HG03103 (cell line): ENCODE measurements around the gene CTSO.
"Not testable (repeated sequence)": the region's sequence is repeated elsewhere in the genome, so short reads cannot be mapped to it uniquely, and the experiment has no call there.

Experiments used
- ATAC-seq: cut with Tn5 transposase; IDR thresholded peaks from one replicate; pipeline ENCODE4 v1.9.1; 2021; ENCODE audit warnings: low read depth; ENCODE audit not compliant: unreplicated experiment

The CTSO gene

DNA sequence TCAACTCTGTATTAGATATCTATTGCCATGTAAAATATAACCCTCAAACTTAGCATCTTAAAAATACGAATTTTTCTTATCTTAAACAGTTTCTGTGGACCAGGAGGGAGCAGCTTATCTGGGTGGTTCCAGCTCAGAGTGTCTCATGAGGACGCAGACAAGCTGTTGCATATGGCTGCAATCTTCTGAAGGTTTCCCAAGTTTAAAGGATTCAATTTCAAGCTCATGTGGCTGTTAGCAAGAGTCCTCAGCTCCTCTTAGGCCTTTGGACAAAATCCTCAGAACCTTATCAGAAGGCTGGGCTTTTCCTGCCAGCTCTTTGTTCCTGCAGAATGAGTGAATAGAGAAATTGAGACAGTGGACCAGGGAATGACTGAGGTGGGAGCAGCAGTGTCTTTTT, 2.8 kb upstream of the CTSO start:
- no peak for ATAC-seq

DNA sequence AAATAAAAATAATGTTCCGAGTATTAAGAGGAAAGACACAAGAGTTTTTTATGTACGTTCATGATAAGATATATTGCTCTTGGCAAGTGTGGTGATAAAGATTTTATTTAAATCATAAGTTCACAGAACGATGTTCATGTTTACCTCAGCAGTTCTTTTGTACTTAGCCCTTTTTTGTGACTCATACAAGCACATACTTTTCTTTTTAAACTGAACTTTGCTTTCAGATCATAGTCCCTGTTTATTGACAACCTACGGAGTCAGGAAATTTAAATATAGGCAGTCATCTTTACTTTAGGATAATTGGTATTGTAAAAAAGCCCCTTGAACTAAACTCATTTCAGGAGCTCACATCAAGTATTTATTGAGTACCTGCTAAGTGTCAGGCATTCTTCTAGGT, 1.3 kb upstream of the CTSO start:
- no peak for ATAC-seq

DNA sequence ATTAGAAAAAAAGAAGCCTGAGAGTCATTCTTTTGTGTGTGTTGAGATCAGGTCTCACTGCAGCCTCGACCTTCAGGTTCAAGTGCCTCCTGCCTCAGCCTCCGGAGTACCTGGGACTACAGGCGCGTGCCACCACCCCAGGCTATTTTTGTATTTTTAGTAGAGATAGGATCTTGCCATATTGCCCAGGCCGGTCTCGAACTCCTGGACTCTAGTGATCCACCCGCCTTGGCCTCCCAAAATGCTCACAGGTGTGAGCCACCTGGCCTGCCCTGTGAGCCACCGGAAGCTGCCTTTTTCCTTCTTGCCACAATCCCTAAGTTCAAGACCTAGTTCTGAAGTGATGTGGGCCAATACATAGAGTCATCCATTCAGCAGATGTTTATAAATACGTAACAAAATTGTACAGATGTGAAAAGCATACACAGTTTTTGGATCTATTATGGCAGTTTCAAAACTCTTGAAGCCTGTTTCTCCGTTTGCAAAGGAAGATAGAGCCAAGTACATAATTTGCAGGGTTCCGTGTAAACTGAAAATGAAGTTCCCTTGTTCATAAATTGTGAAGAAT, 536 bp upstream of the CTSO start:
- ATAC-seq = no peak

DNA sequence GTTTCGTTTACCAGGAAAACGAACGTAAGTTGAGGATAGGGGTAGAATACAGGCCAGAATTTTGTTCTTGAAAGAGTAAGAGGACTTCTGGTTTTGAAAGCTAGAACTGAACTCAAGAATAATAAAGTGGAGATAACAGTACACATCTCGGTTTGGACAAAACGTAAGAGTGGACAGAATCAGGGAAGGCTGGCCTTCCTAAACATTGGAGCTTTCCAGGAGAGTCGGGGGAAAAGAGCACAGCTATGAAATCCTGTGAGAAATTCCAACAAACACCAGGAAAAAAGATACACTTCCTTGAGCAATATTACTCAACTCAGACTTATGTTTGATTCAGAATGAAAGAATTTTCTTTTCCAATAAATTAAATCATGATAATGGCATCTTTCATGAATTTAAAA, 1.2 kb downstream of the CTSO start:
- no peak for ATAC-seq

DNA sequence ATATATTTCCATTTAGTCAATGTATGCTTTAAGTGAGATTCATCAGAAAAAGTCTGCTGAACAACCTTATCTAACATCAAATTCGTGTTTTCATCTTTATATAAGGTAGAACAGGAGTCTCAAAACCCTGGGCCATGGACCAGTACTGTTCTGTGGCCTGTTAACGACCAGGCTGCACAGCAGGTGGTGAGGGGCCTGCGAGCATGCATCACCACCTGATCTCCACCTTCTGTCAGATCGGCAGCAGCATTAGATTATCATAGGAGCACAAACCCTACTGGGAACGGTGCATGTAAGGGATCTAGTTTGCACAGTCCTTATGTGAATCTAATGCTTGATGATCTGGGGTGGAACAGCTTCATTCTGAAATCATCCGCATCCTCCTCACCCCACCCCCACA, 3.2 kb downstream of the CTSO start:
- ATAC-seq = no peak

DNA sequence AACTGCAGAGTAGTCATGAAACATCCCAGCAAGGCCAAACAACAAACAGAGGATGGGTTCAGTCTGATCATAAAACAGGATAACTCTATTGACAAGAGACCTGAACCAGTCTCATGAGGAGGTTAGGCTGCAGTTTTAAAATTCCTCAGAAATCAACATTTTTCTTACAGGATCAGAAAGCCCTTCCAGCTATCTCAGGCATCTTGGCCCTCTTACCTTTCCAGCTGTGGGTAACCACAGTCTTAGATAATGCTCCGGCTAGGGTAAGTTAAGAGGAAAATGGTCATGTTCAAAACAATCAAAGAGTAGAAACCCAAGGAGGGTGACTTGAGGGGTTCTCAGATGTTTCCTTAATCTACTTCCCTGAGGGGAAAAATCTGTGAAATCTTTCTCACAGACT, 5.1 kb downstream of the CTSO start:
- ATAC-seq = no peak

DNA sequence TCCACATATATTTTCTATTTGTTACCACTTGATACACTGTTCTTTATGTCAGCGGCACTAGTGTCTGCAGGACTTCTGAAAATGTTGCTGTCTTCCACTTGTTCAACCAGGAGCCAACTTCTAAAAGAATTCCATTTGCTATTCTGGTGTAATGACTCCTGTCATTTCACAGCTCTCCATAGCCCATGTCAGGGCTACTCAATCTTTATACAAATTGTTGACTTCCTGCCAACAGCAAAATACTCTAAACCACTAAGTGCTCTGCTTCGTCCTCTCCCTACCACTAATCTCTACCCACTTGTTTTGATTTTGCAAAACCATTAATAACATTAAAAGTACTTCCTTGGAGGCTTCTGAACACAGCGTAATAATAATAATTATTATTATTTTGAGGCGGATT, 7.2 kb downstream of the CTSO start:
- ATAC-seq = no peak

DNA sequence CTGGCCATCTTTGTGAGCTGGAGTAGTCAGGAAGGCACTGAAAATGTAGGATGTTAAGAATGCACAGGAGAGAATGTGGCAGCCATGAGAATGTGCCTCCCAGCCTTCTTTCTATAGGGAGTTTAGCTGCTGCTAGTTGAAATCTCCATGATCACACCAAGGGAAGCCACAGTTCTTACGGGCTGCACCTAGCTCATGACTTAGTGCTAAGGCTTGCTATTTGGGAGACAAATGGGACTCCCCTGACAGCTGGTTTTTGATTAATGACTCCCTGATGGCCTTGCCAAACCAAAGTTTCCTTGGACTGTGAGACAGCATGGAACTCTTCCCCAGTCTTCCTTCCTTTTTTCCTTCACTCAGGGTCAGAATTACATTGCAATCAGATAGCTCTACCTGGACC, 9.2 kb downstream of the CTSO start:
- ATAC-seq = no peak

DNA sequence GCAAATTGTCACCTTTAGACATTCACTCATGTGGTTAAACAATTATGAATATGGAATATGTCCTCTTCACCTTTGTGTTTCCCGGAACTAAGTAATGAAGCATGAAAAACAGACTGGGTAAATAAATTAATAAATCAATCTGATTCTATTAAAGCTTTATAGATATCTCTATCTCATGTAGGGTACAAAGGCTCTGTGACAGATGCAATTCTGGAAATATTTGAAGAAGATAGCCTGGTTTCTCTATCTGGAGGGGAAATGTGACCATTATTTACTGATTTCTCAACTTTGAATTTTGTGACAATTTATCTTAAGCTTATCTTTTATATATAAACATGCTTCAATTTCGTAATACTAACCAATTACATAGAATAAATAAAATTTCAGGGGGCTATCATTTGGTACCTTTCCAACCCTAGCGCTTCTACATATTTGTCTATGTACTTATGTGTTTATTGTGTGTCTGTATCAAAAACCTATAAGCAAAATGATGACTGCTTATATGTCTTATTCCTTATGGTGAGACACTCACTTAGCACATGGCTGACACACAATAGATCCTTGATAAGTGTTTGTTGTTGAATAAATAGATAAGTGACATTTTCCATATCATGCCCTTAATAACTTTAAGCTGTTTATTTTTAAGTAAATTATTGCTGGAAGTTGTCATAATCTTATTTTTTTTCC, 9.9 kb downstream of the CTSO start:
- no peak for ATAC-seq

DNA sequence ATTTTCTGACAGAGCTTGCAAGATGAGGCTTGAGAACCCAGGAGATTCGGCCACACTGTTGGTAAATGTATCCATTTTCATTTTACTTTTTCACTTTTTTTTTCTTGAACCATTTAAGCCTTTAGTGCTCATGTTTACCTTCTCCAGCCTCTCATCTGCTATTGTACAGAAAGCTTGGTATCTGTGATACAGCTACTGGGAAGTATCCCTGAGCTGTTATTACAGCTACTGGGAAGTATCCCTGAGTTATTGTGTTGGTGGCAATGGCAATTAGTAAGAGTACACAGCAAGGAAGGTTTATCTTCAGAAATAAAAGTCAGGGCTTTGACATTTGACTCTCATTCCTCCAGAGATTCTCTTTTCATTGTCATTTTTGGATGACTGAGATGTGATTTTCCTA, 11.8 kb downstream of the CTSO start:
- no peak for ATAC-seq

DNA sequence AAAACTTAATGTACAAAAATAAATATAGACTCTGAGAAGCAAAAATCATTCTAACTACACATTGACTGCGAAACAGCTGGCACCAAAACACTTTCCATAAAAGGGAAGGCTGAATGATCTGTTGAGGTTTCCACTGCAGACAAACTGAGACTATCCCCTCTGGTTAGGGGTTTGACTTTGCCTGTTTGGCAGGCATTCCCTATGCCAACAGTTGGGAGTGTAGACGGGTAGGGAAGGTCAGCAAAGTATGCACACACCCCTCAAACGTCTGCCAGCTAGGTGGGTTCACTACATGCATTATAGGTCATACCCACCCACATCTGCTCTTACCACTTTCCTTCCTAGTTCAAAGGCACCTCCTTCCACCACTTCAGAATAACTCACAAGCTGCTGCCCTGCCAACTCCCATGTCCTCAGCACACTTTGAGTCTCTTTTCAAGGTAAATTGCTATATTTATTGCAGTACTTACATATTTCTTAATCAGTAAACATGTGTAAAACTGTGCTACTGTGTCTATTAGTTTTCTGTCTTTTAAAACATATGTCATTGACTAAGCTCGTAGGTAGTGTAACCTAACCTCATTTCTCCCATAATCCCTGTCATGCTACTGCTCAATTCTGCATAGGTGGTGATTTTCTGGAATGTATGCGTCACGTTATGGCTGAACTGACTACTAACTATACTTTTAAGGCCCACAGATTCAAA, 12.4 kb downstream of the CTSO start:
- no peak for ATAC-seq

DNA sequence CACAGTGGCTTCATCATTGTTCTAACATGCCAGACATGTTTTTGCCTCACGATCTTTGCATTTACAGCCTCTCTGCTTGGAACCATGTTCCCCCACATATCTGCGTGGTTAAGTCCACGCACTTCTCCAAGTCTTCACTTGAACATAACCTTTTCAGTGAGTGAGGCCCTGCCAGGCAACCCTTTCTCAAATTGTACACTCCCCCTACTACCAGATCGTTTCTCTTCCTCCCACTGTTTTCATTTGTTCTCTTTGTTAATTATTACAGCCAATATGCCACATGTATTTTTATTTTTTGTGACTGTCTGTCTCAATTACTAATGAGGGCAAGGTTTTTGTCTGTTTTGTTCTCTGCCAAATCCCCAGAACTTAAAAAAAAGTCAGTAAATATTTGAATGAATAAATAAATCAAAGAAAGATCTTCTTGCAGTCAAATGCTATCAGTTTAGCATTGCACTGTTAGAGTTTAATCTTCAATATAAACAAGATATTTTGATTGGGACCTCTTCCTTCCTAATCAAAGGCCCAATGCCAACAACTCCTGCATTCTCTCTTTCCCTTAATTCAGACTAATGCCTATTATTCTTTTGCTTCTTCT, 18.2 kb downstream of the CTSO start:
- ATAC-seq = no peak

DNA sequence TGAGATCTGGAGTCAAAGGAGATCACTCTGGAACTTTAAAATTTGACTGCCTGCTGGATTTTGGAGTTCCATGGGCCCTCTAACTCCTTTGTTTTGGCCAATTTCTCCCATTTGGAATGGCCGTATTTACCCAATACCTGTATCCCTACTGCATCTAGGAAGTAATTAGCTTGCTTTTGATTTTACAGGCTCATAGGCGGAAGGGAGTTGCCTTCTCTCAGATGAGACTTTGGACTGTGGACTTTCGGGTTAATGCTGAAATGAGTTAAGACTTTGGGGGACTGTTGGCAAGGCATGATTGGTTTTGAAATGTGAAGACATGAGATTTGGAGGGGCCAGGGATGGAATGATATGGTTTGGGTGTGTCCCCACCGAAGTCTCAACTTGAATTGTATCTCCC, 19.0 kb downstream of the CTSO start:
- not testable (repeated sequence) for ATAC-seq

DNA sequence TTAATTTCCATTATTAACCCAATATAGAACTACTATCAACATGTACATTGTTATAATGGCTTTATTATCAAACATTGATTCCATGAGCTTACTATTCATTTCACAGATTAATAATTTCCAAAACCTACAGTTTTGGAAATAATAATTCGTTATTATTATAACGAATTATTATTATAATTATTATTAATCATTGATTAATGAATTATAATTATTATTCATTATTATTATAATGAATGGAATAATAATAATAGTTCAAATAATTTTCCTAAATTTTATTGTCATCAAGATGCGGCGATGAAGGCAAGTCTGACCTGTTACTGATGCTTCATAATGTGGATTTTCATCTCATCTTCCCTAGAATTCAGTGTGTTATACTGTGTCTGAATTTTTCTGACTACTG, 22.0 kb downstream of the CTSO start:
- ATAC-seq = no peak

DNA sequence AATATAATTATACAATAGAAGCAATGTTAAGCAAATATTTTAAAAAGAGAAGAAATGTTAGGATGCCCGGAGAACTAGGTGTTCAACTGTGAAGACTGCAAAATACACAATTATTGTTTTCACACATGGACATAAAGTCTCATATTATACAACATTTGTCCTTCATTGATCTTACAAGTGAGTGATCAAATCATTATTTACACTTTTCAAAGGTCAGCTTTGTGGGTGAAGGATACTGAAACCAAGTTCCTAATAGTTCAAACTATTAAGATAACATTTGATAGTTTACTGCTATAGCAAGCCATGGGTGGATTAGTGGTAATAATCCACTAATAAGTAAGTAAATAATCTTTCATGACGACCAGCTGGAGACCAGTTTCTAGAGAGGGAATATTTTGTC, 23.3 kb downstream of the CTSO start:
- no peak for ATAC-seq

DNA sequence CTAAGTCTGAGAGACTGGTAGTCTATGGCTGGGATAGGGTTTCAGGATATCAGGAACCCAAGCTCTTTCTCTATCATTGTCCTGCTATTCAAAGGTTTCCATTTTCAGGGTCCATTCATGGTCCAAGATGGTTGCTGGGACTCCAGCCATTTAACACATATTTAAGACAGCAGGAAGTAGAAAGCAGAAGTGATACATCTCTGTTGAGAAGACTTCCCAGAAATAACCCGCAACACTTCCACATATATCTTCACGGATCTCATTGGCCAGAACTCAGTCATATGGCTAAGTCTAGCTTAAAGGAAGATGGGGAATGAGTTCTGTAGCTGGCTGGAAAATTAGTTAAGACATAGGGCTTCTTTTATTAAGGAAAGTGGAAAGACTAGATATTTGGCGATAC, 23.8 kb downstream of the CTSO start:
- ATAC-seq = no peak

DNA sequence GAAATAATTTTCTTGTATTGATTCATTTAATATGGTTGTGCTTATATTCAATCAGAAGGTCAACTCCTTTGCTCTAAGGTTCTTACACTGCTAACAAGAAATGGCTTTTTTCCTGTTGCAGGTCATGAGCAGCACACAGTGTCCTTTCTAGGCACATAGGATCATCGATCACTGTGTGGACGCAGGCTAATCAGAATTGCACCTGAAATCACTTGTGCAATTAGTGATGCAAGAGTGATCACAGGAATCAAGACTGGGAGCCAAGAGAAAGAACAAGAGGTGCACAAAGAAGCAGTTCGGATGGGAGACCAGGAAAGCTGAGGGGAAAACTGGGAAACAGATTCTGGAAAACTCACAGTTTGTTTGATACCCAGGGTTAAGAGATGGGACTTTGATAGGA, 29.0 kb downstream of the CTSO start:
- ATAC-seq = no peak

DNA sequence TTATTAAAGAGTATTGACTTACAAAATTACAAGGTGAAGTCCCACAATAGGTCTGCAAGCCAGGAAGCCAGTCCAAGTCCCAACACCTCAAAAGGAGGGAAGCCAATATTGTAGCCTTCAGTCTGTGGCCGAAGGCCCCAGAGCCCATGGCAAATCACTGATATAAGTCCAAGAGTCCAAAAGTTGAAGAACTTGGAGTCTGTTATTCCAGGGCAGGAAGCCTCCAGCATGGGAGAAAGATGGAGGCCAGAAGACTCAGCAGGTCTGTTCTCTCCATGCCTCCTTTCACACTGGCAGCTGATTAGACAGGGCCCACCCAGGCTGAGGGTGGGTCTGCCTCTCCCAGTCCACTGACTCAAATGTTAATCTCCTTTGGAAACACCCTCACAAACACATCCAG, 32.1 kb downstream of the CTSO start:
- no peak for ATAC-seq

DNA sequence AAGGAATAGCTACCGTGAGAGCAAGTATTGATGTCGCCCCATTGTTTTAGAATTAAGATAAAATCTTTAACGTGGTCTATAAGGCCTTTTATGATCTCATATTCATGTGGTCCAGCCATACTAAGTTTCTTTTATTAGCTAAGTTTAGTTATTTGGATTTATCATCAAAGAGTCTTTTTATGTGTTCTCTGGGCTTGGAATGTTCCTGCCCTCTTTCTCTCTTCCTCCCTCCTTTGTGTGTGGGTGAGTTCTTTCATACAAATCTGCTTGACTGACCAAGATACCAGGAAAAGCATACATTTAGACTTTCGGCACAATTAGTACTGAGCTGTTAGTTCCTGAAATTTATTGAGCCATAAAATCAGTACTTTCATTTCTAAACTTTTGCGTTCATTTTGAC, 38.9 kb downstream of the CTSO start:
- ATAC-seq = no peak

DNA sequence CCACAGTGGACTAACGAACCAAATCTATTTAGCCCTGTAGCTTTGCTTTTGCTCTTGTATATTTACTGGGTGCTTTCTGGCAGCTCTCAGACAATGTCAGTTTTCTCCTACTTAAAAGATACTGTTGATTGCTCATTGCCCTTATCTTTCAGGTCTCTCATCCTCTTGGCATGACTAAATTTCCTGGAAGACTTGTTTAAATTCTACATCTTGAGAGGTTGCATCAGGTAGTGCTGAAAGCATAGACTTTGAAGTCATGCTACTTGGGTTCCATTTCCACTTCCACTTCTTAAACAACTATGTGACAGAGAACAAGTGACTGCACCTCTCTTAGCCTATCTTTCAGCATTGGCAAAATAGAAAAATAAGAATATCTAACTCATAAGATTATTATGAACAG, 41.8 kb downstream of the CTSO start:
- no peak for ATAC-seq

DNA sequence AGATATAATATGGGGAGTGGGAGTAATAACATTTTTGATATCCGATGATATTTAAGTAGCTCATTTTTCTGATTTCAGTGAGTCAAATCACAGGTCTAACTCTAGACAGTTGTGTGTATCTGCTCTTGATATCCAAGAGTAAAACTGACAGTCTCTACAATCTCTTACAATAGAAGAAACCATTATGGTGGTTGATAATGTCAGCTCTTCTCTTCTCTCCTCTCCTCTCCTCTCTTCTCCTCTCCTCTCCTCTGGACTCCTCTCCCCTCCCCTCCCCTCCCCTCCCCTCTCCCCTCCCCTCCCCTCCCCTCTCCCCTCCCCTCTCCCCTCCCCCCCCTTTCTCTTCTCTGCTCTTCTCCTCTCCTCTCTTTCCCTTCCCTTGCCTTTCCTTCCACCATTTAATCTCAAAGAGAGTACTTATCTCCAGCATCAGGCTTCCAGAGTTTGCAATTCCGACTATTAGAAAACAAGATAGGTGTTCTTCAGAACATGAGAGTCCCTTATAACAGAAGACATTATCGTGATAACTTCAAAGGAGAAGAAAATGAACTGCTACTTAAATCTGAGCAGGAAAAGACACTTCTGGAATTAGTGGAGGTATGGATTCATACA, 43.9 kb downstream of the CTSO start:
- no peak for ATAC-seq
